RWPE2 (cell line): Measurements from ENCODE around the gene ODR4.
"Not testable (repeated sequence)": the region's sequence is repeated elsewhere in the genome, so short reads cannot be mapped to it uniquely, and the experiment has no call there.

Experiments
- ATAC-seq: fragments of 200-7000 bp; cut with Tn5 transposase; 3 replicates; pipeline ENCODE4 v1.9.1; 2021; ENCODE audit warnings: low read depth
- DNase-seq: peaks from one replicate; pipeline ENCODE4 v3.0.0-alpha.2; 2020; ENCODE audit warnings: low spot score
- H3K27ac ChIP-seq: fragments of 450-650 bp; 2 replicates; pipeline ENCODE4 v1.5.1; 2017; ENCODE audit warnings: mild to moderate bottlenecking; ENCODE audit not compliant: poor library complexity, severe bottlenecking
- H3K27me3 ChIP-seq: fragments of 250-450 bp; sonication (Bioruptor Pico); 2 replicates; pipeline ENCODE4 v1.5.1; 2021; ENCODE audit warnings: mild to moderate bottlenecking, moderate library complexity; ENCODE audit not compliant: insufficient read depth, poor library complexity, severe bottlenecking
- H3K36me3 ChIP-seq: fragments of 250-450 bp; sonication (Bioruptor Pico); 2 replicates; pipeline ENCODE4 v1.5.1; 2020; ENCODE audit warnings: low read depth, mild to moderate bottlenecking, moderate library complexity
- H3K4me1 ChIP-seq: fragments of 250-450 bp; sonication (Bioruptor Pico); 2 replicates; pipeline ENCODE4 v1.5.1; 2021; ENCODE audit warnings: mild to moderate bottlenecking, moderate library complexity; ENCODE audit not compliant: insufficient read depth, poor library complexity, severe bottlenecking
- H3K4me3 ChIP-seq: fragments of 250-450 bp; sonication (Bioruptor Pico); 2 replicates; pipeline ENCODE4 v1.5.1; 2021; ENCODE audit warnings: mild to moderate bottlenecking, moderate library complexity; ENCODE audit not compliant: severe bottlenecking
- H3K9me3 ChIP-seq: fragments of 250-450 bp; sonication (Bioruptor Pico); 2 replicates; pipeline ENCODE4 v1.5.1; 2021; ENCODE audit warnings: mild to moderate bottlenecking, moderate library complexity; ENCODE audit not compliant: severe bottlenecking
- CTCF ChIP-seq: fragments of 450-650 bp; IDR thresholded peaks from one replicate; pipeline ENCODE4 v1.5.1; 2017; ENCODE audit warnings: mild to moderate bottlenecking, moderate library complexity; ENCODE audit not compliant: poor library complexity, severe bottlenecking

Gene ODR4

GRCh38 chr1:186390925-186391324 lies 15.3 kb downstream of the ODR4 start:
- no peaks in the 10 kb centered on the region for H3K9me3 ChIP-seq
- no peak overlapping the region for H3K4me3 ChIP-seq
- no peak overlapping the region for H3K27ac ChIP-seq
- no peak for TF ChIP-seq CTCF
- DNase-seq (no peak), ATAC-seq (no peak)
- H3K27me3 ChIP-seq: no peaks in the 10 kb centered on the region
- H3K4me1 ChIP-seq: no peaks in the 10 kb centered on the region
- peaks cover 89% of the 10 kb centered on the region for H3K36me3 ChIP-seq

GRCh38 chr1:186391841-186392240 lies 16.2 kb downstream of the ODR4 start:
- Histone ChIP-seq H3K4me3 (no peak overlapping the region), H3K27me3 (no peaks in the 10 kb centered on the region), H3K9me3 (no peaks in the 10 kb centered on the region), H3K36me3 (peaks cover 86% of the 10 kb centered on the region), H3K4me1 (no peaks in the 10 kb centered on the region), H3K27ac (no peak overlapping the region)
- no peak for TF ChIP-seq CTCF
- DNase-seq: no peak
- no peak for ATAC-seq

- not testable (repeated sequence) for H3K9me3 ChIP-seq, DNase-seq, H3K27me3 ChIP-seq, H3K4me3 ChIP-seq, H3K27ac ChIP-seq, ATAC-seq, H3K4me1 ChIP-seq
- peaks cover 86% of the 10 kb centered on the region for H3K36me3 ChIP-seq
Observed at GRCh38 chr1:186392711-186393110, 17.1 kb downstream of the ODR4 start.

- not testable (repeated sequence) for DNase-seq, H3K27me3 ChIP-seq, H3K9me3 ChIP-seq, H3K27ac ChIP-seq, H3K4me3 ChIP-seq, H3K4me1 ChIP-seq, ATAC-seq
- H3K36me3 ChIP-seq: peaks cover 88% of the 10 kb centered on the region
Observed at GRCh38 chr1:186401446-186401845, 25.8 kb downstream of the ODR4 start.

GRCh38 chr1:186403632-186404031 lies 28.0 kb downstream of the ODR4 start:
- H3K4me1 ChIP-seq: no peaks in the 10 kb centered on the region
- no peaks in the 10 kb centered on the region for H3K9me3 ChIP-seq
- no peak overlapping the region for H3K27ac ChIP-seq
- H3K27me3 ChIP-seq: no peaks in the 10 kb centered on the region
- no peak for ATAC-seq
- no peak for DNase-seq
- peaks cover 86% of the 10 kb centered on the region for H3K36me3 ChIP-seq
- no peak for TF ChIP-seq CTCF
- H3K4me3 ChIP-seq: no peak overlapping the region

- ATAC-seq (no peak), DNase-seq (no peak)
- Histone ChIP-seq H3K4me1 (no peaks in the 10 kb centered on the region), H3K4me3 (no peak overlapping the region), H3K27ac (no peak overlapping the region), H3K27me3 (no peaks in the 10 kb centered on the region), H3K36me3 (peaks cover 86% of the 10 kb centered on the region), H3K9me3 (no peaks in the 10 kb centered on the region)
- peak; percentile 82 for TF ChIP-seq CTCF
Observed at GRCh38 chr1:186404454-186405051, 28.9 kb downstream of the ODR4 start.
